Fibroblast of villous mesenchyme (primary cell): ENCODE data around the gene TMEM106B. TPM values are rescaled to one million over a fixed set of nuclear protein-coding genes. Genes with fewer than 3 reads are reported as not detected.

Experiments
- DNase-seq: peaks from one replicate; pipeline ENCODE4 v3.0.0-alpha.2; 2010; ENCODE audit warnings: low read depth
- H3K4me3 ChIP-seq: 2 replicates; pipeline ENCODE4 v1.5.1; 2011; ENCODE audit warnings: low read depth, mild to moderate bottlenecking, low read length
- CTCF ChIP-seq: IDR thresholded peaks from 2 replicates; pipeline ENCODE4 v1.5.1; 2012; ENCODE audit warnings: low read depth, mild to moderate bottlenecking, low read length; ENCODE audit not compliant: insufficient read depth
- total RNA-seq: library from RNA; depleted of rRNA; stranded (reverse); fragments of >200 nt; gene quantifications from 2 replicates; pipeline ENCODE4 v1.2.3, GENCODE V29; 2012

TMEM106B gene
- total RNA-seq, 1 donor, result 79.0 TPM

GRCh38 chr7:12194426-12194825 lies 16.7 kb upstream of the TMEM106B start:
- DNase-seq, result no peak
- no peak for TF ChIP-seq CTCF
- no peak overlapping the region for H3K4me3 ChIP-seq

GRCh38 chr7:12196386-12196785 lies 14.7 kb upstream of the TMEM106B start:
- H3K4me3 ChIP-seq, result no peak overlapping the region
- DNase-seq, result no peak
- no peak for TF ChIP-seq CTCF

GRCh38 chr7:12199363-12199762 lies 11.7 kb upstream of the TMEM106B start:
- DNase-seq, result peak; percentile 73
- H3K4me3 ChIP-seq, result no peak overlapping the region
- no peak for TF ChIP-seq CTCF

GRCh38 chr7:12207046-12207445 lies 4.0 kb upstream of the TMEM106B start:
- H3K4me3 ChIP-seq, result no peak overlapping the region
- DNase-seq, result no peak
- TF ChIP-seq CTCF, result no peak

- TF ChIP-seq CTCF, result no peak
- no peak for DNase-seq
- no peak overlapping the region for H3K4me3 ChIP-seq
Measured at GRCh38 chr7:12209221-12209620, 1.9 kb upstream of the TMEM106B start.

- H3K4me3 ChIP-seq, result peak overlapping the region; percentile 84
- no peak for TF ChIP-seq CTCF
- DNase-seq, result peak; percentile 48
Measured at GRCh38 chr7:12210179-12211053, 678 bp upstream of the TMEM106B start.
